A172 (cell line): Measurements from ENCODE around the gene RNF213. TPM values are rescaled to one million over a fixed set of nuclear protein-coding genes. Genes with fewer than 3 reads are reported as not detected.

Experiments used
- DNase-seq: peaks from one replicate; pipeline ENCODE4 v3.0.0-alpha.2; 2015; ENCODE audit warnings: low spot score
- total RNA-seq: library from RNA; depleted of rRNA; stranded (reverse); fragments of >200 nt; shearing (Covaris generic); gene quantifications from 2 replicates; pipeline ENCODE4 v1.2.3, GENCODE V29; 2014

RNF213 gene
- total RNA-seq, 1 experiment from 2014 or later: 66.2 TPM

- DNase-seq: no peak
These were observed 106.9 kb downstream of the RNF213 start for GRCh38 chr17:80367503-80367902.

- DNase-seq: no peak
These were observed 110.5 kb downstream of the RNF213 start for GRCh38 chr17:80371196-80371595.

- DNase-seq: no peak
These were observed 111.8 kb downstream of the RNF213 start for GRCh38 chr17:80372456-80372855.

GRCh38 chr17:80372922-80373570 is 112.4 kb downstream of the RNF213 start:
- DNase-seq: no peak

GRCh38 chr17:80374039-80374731 is 113.5 kb downstream of the RNF213 start:
- DNase-seq: no peak

GRCh38 chr17:80374732-80375585 is 114.3 kb downstream of the RNF213 start:
- no peak for DNase-seq

GRCh38 chr17:80376531-80376930 is 115.9 kb downstream of the RNF213 start:
- no peak for DNase-seq

- no peak for DNase-seq
These were observed 117.1 kb downstream of the RNF213 start for GRCh38 chr17:80377798-80378197.

- no peak for DNase-seq
These were observed 118.7 kb downstream of the RNF213 start for GRCh38 chr17:80379348-80379747.

- DNase-seq: no peak
These were observed 119.4 kb downstream of the RNF213 start for GRCh38 chr17:80380068-80380467.

- DNase-seq: no peak
These were observed 119.9 kb downstream of the RNF213 start for GRCh38 chr17:80380555-80381002.

GRCh38 chr17:80381416-80381923 is 120.8 kb downstream of the RNF213 start:
- DNase-seq: no peak

- DNase-seq: no peak
These were observed 121.8 kb downstream of the RNF213 start for GRCh38 chr17:80382446-80382845.

GRCh38 chr17:80382956-80383355 is 122.3 kb downstream of the RNF213 start:
- DNase-seq: no peak

- DNase-seq: no peak
These were observed 123.7 kb downstream of the RNF213 start for GRCh38 chr17:80384078-80384960.

GRCh38 chr17:80385046-80385445 is 124.4 kb downstream of the RNF213 start:
- no peak for DNase-seq

- no peak for DNase-seq
These were observed 125.7 kb downstream of the RNF213 start for GRCh38 chr17:80386341-80386740.

GRCh38 chr17:80387071-80387470 is 126.4 kb downstream of the RNF213 start:
- DNase-seq: no peak

- no peak for DNase-seq
These were observed 127.5 kb downstream of the RNF213 start for GRCh38 chr17:80388175-80388574.

- DNase-seq: no peak
These were observed 127.9 kb downstream of the RNF213 start for GRCh38 chr17:80388601-80389000.
